ENCODE data around the gene PSMA5. TPM values are rescaled to one million over a fixed set of nuclear protein-coding genes. Genes with fewer than 3 reads are reported as not detected.

PSMA5 gene
- polyA plus RNA-seq, 4 donors, result 99.3 to 113 (median 104) TPM

GRCh38 chr1:109350655-109351054 is 75.6 kb downstream of the PSMA5 start:
- WGBS, 3 donors, result 39 to 63% (median 57%) methylated on average over 1 of the region's 1 CpG
- FAIRE-seq (no peak), DNase-seq (no peak)
- Histone ChIP-seq H3K36me3 (ENCODE audit: control insufficient read depth in 3 of 3, insufficient read depth in 2 of 3, low read depth in 1 of 3, low read length in 3 of 3) (peaks cover 0 to 29% (median 1%) of the 10 kb centered on the region in 3 donors), H3K27ac (ENCODE audit: low read depth in 1 of 3, low read length in 2 of 3) (peak overlapping the region in 2 of 3 donors; percentile 15 to 35), H3K4me1 (ENCODE audit: control insufficient read depth in 3 of 3, insufficient read depth in 2 of 3, low read depth in 1 of 3, low read length in 2 of 3) (peaks cover 0 to 19% (median 0%) of the 10 kb centered on the region in 3 donors), H3K9me3 (ENCODE audit: control insufficient read depth in 2 of 2, insufficient read depth in 1 of 2, low read depth in 1 of 2, low read length in 1 of 2) (no peaks in the 10 kb centered on the region), H3K27me3 (ENCODE audit: control insufficient read depth in 3 of 3, insufficient read depth in 3 of 3, low read length in 3 of 3) (no peaks in the 10 kb centered on the region), H3K4me3 (ENCODE audit: low read depth in 1 of 3, low read length in 3 of 3) (no peak overlapping the region)

DNA sequence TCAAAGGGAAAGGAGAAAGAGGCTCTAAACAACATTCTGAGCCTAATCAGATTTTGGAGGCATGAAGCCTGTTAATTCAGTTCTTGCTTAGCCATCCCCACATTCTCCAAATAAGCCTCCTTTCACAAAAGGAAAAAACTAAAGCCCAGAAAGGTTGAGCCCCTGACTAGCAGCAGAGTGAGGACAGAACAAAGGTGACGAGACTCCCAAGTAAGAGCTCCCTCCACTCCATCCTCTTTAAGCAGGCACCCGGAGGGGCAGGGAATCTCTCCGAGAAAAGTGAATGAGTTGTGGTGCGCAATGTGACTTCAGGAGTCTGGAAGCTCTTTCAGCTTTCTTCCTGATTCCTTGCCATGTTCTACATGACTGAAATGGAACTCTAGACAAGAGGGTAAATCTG is 76.1 kb downstream of the PSMA5 start:
- no peak for DNase-seq
- peaks cover 0 to 31% (median 3%) of the 10 kb centered on the region in 3 donors for H3K36me3 ChIP-seq (ENCODE audit: control insufficient read depth in 3 of 3, insufficient read depth in 2 of 3, low read depth in 1 of 3, low read length in 3 of 3)
- H3K4me3 ChIP-seq (ENCODE audit: low read depth in 1 of 3, low read length in 3 of 3), result no peak overlapping the region
- 93 to 94% (median 94%) methylated on average over 4 of the region's 4 CpGs for whole genome bisulfite sequencing, 3 donors
- H3K27ac ChIP-seq (ENCODE audit: low read depth in 1 of 3, low read length in 2 of 3), result no peak overlapping the region
- no peaks in the 10 kb centered on the region for H3K9me3 ChIP-seq (ENCODE audit: control insufficient read depth in 2 of 2, insufficient read depth in 1 of 2, low read depth in 1 of 2, low read length in 1 of 2)
- peaks cover 0 to 19% (median 0%) of the 10 kb centered on the region in 3 donors for H3K4me1 ChIP-seq (ENCODE audit: control insufficient read depth in 3 of 3, insufficient read depth in 2 of 3, low read depth in 1 of 3, low read length in 2 of 3)
- FAIRE-seq, result no peak
- no peaks in the 10 kb centered on the region for H3K27me3 ChIP-seq (ENCODE audit: control insufficient read depth in 3 of 3, insufficient read depth in 3 of 3, low read length in 3 of 3)

Other genes with a start within 250 kb of the PSMA5 start
- gene SARS1, start 212.5 kb downstream of the PSMA5 start, polyA plus RNA-seq, result 100 to 1,000 TPM in 3 of 4 donors, 10 to 100 TPM in 1; 99.1 to 190 (median 133) TPM
- 1 to 10 TPM in 2 of 4 donors, under 1 TPM in 2; under 0.01 to 7.9 (median 1.5) TPM for gene CELSR2, start 176.9 kb downstream of the PSMA5 start, polyA plus RNA-seq
- 10 to 100 TPM in 2 of 4 donors, 1 to 10 TPM in 1, under 1 TPM in 1; 0.67 to 15.5 (median 8.0) TPM for gene PSRC1, start 143.3 kb downstream of the PSMA5 start, polyA plus RNA-seq
- gene MYBPHL, start 119.4 kb downstream of the PSMA5 start, polyA plus RNA-seq, result 10 to 100 TPM in 1 of 4 donors, under 1 TPM in 1, not detected in 2; 0.16 to 24.1 TPM
- 10 to 100 TPM in 3 of 4 donors, 1 to 10 TPM in 1; 7.0 to 51.5 (median 23.6) TPM for gene SORT1, start 28.5 kb downstream of the PSMA5 start, polyA plus RNA-seq
- under 1 TPM in 2 of 4 donors, not detected in 2; 0.65 to 0.67 TPM for gene SYPL2, start 40.1 kb upstream of the PSMA5 start, polyA plus RNA-seq
- gene ATXN7L2, start 57.5 kb upstream of the PSMA5 start, polyA plus RNA-seq, result 1 to 10 TPM; 4.8 to 8.9 (median 6.2) TPM
- 1 to 10 TPM; 5.1 to 8.6 (median 7.2) TPM for gene CYB561D1, start 67.6 kb upstream of the PSMA5 start, polyA plus RNA-seq
- 1 to 10 TPM; 1.3 to 2.9 (median 2.2) TPM for gene AMIGO1, start 83.3 kb upstream of the PSMA5 start, polyA plus RNA-seq
- gene GPR61, start 113.4 kb upstream of the PSMA5 start, polyA plus RNA-seq, result under 1 TPM in 2 of 4 donors, not detected in 2; 0.09 to 0.64 TPM
- 1 to 10 TPM; 3.0 to 7.4 (median 4.1) TPM for gene GNAI3, start 122.2 kb upstream of the PSMA5 start, polyA plus RNA-seq
- gene GNAT2, start 193.2 kb upstream of the PSMA5 start, polyA plus RNA-seq, result under 1 TPM in 2 of 4 donors, not detected in 2; 0.04 to 0.28 TPM
- 10 to 100 TPM; 25.9 to 50.8 (median 35.2) TPM for gene AMPD2, start 193.4 kb upstream of the PSMA5 start, polyA plus RNA-seq
- 100 to 1,000 TPM in 3 of 4 donors, 10 to 100 TPM in 1; 81.9 to 316 (median 206) TPM for gene GSTM4, start 229.7 kb upstream of the PSMA5 start, polyA plus RNA-seq
- gene GSTM2, start 241.6 kb upstream of the PSMA5 start, polyA plus RNA-seq, result 100 to 1,000 TPM in 1 of 4 donors, 10 to 100 TPM in 3; 29.4 to 170 (median 54.2) TPM